AG09309 (cell line): ENCODE measurements around the gene DAAM1.

Source experiments
- DNase-seq: peaks from one replicate; pipeline ENCODE4 v3.0.0-alpha.2; 2010; ENCODE audit warnings: low read depth
- H3K4me3 ChIP-seq: 2 replicates; pipeline ENCODE4 v1.5.1; 2011; ENCODE audit warnings: mild to moderate bottlenecking, low read depth, low read length, moderate library complexity; ENCODE audit not compliant: control insufficient read depth
- TF ChIP-seq, protein P1 (sequence below): IDR thresholded peaks from 2 replicates; pipeline ENCODE4 v1.5.1; 2011; ENCODE audit warnings: mild to moderate bottlenecking, low read depth, low read length, inconsistent platforms; ENCODE audit not compliant: insufficient read depth, control insufficient read depth; ENCODE audit errors: missing control alignments

DAAM1 gene

DNA sequence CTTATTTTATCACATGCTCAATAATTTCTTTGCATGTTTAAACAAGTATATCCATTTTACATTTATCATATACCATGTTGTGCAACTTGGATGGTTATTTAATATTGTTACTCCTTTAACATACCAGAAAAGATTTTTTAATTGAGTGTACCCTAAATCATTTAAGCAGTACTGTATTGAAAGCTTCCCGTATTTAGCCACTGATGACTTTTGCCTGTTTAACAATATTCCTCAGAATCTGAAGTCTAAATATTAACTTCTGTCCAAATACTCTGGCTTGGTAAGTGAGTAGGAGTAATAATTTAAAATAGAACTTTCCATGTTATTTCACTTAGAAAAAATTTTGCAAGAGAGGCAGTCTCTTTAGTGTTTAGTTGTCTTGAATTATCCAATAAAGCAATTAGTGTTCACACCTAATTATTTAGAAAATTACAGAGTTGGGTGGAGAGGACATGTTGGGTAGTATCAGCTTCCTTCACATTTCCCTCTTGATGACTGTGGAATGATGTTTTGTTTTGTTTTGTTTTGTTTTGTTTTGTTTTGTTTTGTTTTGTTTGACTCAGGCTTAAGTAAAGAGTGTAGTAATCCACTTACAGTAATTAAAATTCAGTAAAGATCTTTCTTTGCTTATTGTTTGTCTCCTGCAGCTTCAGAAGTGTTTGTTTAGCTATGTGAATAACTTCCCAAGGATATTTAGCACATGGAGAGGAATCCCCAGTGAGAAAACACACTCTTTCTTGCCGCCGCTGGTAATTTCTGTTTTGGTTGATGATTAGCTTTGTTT is 59.5 kb downstream of the DAAM1 start:
- TF ChIP-seq, protein P1, sequence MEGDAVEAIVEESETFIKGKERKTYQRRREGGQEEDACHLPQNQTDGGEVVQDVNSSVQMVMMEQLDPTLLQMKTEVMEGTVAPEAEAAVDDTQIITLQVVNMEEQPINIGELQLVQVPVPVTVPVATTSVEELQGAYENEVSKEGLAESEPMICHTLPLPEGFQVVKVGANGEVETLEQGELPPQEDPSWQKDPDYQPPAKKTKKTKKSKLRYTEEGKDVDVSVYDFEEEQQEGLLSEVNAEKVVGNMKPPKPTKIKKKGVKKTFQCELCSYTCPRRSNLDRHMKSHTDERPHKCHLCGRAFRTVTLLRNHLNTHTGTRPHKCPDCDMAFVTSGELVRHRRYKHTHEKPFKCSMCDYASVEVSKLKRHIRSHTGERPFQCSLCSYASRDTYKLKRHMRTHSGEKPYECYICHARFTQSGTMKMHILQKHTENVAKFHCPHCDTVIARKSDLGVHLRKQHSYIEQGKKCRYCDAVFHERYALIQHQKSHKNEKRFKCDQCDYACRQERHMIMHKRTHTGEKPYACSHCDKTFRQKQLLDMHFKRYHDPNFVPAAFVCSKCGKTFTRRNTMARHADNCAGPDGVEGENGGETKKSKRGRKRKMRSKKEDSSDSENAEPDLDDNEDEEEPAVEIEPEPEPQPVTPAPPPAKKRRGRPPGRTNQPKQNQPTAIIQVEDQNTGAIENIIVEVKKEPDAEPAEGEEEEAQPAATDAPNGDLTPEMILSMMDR = no peak
- no peak overlapping the region for H3K4me3 ChIP-seq
- DNase-seq = no peak

DNA sequence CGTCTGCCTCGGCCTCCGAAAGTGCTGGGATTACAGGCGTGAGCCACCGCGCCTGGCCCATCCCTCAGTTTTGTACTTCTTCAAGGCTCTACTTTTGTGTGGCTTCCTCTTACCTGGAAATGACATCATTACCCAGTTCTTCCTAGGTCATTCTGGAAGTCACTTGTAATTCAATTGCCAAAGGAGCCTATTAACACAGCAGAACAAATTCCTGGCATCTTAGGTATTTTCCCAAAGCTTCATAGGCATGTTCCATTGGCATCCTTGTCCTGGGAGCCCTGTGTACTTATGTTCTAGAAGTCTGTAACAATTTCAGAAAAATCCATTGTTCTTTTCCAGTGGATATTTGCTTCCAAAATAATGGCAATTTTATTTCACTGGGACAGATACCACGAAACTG is 60.6 kb downstream of the DAAM1 start:
- TF ChIP-seq, protein P1 = no peak
- H3K4me3 ChIP-seq = no peak overlapping the region
- DNase-seq = no peak

DNA sequence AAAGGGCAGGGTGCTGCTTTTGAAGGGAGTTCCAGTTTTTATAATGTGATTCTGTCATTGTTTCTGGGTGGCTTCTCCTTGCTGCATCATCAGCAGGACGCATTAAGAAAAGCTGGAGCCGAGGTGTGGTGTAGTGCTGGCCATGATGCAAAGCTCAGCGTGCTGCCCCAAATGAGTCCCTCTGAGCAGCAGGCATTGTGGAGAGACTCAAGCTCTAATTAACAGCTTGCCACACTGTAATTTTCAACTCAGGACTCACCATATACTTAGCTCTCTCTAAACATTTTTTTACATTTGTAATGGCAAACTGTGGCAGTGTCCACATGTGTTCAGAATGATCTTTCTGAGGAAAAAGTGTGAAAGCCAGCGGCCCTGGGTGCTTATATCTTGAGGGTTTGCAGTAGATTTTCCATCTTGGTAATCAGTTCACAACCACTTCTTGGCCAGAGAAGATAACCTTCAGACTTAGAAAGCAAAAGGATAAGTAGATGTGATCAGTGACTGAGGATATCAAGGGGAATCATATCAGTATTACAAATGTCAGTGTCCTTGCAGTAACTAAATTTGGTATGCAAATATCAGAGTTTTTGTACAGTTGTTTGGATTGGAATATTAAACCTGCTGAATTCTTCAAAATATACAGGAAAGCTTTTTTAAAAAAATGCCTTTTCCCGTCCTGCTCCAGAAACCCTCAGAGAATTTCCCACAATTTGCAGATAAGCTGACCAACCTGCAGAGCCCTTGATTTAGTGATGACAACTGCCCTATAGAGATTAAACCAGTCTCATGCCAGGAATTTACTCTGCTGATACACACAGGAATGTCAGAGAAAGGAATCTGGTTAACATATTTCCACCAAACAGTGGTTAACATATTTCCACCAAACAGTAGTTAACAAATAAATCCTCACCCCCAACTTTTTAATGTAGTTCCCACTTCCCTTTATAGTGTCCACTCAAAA is 63.6 kb downstream of the DAAM1 start:
- no peak for DNase-seq
- TF ChIP-seq, protein P1 = no peak
- no peak overlapping the region for H3K4me3 ChIP-seq

DNA sequence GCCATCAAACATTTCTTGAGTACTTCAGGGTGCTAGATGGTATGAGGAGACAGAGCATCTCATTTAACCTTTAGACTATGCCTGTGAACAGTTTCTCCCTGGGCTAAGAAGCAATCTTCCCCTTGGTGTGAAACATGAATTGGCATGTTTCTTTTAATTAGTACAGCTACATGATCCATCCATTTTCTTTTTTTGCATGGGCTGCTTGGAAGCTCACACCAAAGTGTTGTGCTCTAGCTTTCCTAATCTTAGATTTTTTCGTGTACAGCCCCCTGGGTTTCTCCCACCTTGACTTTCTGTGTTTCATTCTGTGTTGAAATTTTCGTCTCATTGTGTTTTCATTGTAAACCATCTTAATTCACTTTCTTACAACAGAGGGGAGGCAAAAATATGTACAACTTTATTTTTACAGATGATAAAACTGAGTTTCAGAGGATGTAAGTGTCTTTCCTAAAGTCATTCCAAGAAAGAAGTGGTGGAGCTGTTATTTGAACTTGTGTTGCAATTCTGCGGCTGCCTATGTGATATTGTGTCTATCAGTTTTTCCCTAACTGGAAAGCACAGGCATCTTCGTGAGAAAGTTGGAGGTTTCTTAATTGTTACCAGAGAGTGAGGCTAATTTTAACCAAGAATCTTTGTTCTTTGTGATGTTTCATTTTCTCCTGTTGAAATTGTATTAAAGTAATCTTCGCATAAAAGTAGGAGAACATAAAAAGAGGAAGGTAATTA is 64.5 kb downstream of the DAAM1 start:
- H3K4me3 ChIP-seq = no peak overlapping the region
- DNase-seq = no peak
- TF ChIP-seq, protein P1 = no peak

DNA sequence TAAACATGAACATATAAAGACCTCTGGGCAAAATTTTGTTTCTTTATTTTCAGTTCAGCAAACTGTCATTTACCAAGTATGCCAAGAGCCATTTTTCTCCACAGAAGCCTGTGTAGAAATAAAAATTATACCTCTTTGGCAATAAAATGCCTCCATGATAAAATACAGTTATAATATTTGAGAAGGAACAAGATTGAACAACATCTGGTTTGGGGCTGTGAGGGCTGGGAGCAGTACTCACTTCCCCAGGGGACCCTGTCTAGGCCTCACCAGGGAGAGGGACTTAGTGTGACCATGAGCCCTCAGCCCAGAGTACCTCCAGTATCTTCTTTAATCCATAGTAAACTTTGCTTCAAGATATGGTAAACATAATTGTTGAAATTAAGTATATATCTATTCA is 65.1 kb downstream of the DAAM1 start:
- DNase-seq = no peak
- H3K4me3 ChIP-seq = no peak overlapping the region
- TF ChIP-seq, protein P1 = no peak
